B cell (primary cell): ENCODE results near the gene PSMD3. TPM values are rescaled to one million over a fixed set of nuclear protein-coding genes. Genes with fewer than 3 reads are reported as not detected.

Experiments
- ATAC-seq: fragments of 200-7000 bp; cut with Tn5 transposase; one replicate; pipeline ENCODE4 v1.10.0; 2021; ENCODE audit warnings: low read depth, mild to moderate bottlenecking, moderate number of reproducible peaks, moderate library complexity
- CTCF ChIA-PET: fragments of 350-600 bp; sonication (Branson Sonifier 250); formaldehyde crosslinking; loops from one replicate; lab custom pipeline; 2021; ENCODE audit warnings: antibody characterized with exemption, inconsistent platforms; lab: Charles Lee
- POLR2A ChIA-PET: fragments of 350-600 bp; sonication (Branson Sonifier 250); formaldehyde crosslinking; loops from one replicate; lab custom pipeline; 2021; ENCODE audit warnings: antibody characterized with exemption; lab: Charles Lee
- DNase-seq: peaks from one replicate; pipeline ENCODE4 v3.0.0; 2013
- H2AFZ ChIP-seq: 2 replicates; pipeline ENCODE4 v1.6.1; 2012; ENCODE audit warnings: mild to moderate bottlenecking, low read depth, low read length; ENCODE audit not compliant: insufficient read depth, poor library complexity, severe bottlenecking
- H3K27ac ChIP-seq, 2 donors: 1 replicate in 1 of 2; 2 replicates in 1 of 2; pipeline ENCODE4 v1.5.1; 2012 to 2013; ENCODE audit warnings: low read length in 2 of 2, mild to moderate bottlenecking in 2 of 2, moderate library complexity in 1 of 2
- H3K27me3 ChIP-seq, 4 experiments: fragments of 200-600 bp in 1 of 4; sonication (generic) in 1 of 4; replicated peaks in 1 of 4; 1 replicate in 2 of 4; 2 replicates in 2 of 4; pipeline versions ENCODE4 v1.6.1 to v1.7.0; 2013 to 2016; ENCODE audit warnings: low read length in 3 of 4, mild to moderate bottlenecking in 2 of 4, mixed read lengths in 1 of 4, moderate library complexity in 1 of 4; ENCODE audit not compliant: insufficient read depth in 4 of 4, control insufficient read depth in 3 of 4; ENCODE audit errors: control extremely low read depth in 1 of 4
- H3K36me3 ChIP-seq, 2 experiments: replicated peaks in 1 of 2; 1 replicate in 1 of 2; 2 replicates in 1 of 2; pipeline versions ENCODE4 v1.6.1 to v1.7.1; 2013; ENCODE audit warnings: low read length in 1 of 2; ENCODE audit not compliant: insufficient read depth in 2 of 2, control insufficient read depth in 1 of 2; ENCODE audit errors: control extremely low read depth in 1 of 2, extremely low read depth in 1 of 2
- H3K4me1 ChIP-seq, 2 donors: fragments of 200-600 bp in 1 of 2; sonication (generic) in 1 of 2; 1 replicate in 1 of 2; 2 replicates in 1 of 2; pipeline versions ENCODE4 v1.5.1 to v1.6.1; 2013 to 2017; ENCODE audit warnings: low read length in 2 of 2; ENCODE audit not compliant: control insufficient read depth in 2 of 2, insufficient read depth in 2 of 2
- H3K4me2 ChIP-seq: replicated peaks from 2 replicates; pipeline ENCODE3; 2012; ENCODE audit warnings: mild to moderate bottlenecking, low read depth, low read length; ENCODE audit not compliant: poor library complexity, severe bottlenecking
- H3K4me3 ChIP-seq, 5 experiments: fragments of 200-600 bp in 1 of 5; sonication (generic) in 1 of 5; 1 replicate in 3 of 5; 2 replicates in 2 of 5; pipeline versions ENCODE4 v1.5.1 to v1.7.0; 2011 to 2016; ENCODE audit warnings: low read length in 4 of 5, mild to moderate bottlenecking in 4 of 5, low read depth in 2 of 5, control low read depth in 1 of 5, moderate library complexity in 1 of 5; ENCODE audit not compliant: insufficient read depth in 1 of 5; ENCODE audit errors: control extremely low read depth in 1 of 5, extremely low read depth in 1 of 5
- H3K79me2 ChIP-seq: fragments of 200-600 bp; sonication (generic); one replicate; pipeline ENCODE4 v1.6.0; 2016; ENCODE audit warnings: low read length; ENCODE audit not compliant: control insufficient read depth, insufficient read depth
- H3K9ac ChIP-seq: fragments of 200-600 bp; sonication (generic); 2 replicates; pipeline ENCODE4 v1.6.1; 2017; ENCODE audit warnings: mild to moderate bottlenecking, low read length, moderate library complexity
- H3K9me3 ChIP-seq, 3 donors: one replicate each; pipeline versions ENCODE4 v1.6.1 to v1.7.1; 2013; ENCODE audit warnings: low read length in 2 of 3; ENCODE audit not compliant: control insufficient read depth in 2 of 3, insufficient read depth in 1 of 3; ENCODE audit errors: control extremely low read depth in 1 of 3
- H4K20me1 ChIP-seq: 2 replicates; pipeline ENCODE4 v1.6.0; 2012; ENCODE audit warnings: mild to moderate bottlenecking, low read length; ENCODE audit not compliant: insufficient read depth, control insufficient read depth, poor library complexity, severe bottlenecking
- H3K27ac Mint-ChIP-seq: one replicate; pipeline ENCODE4 v1.8.0; 2021; ENCODE audit warnings: mixed read lengths
- H3K27me3 Mint-ChIP-seq: one replicate; pipeline ENCODE4 v1.8.0; 2021; ENCODE audit warnings: mixed read lengths
- H3K4me1 Mint-ChIP-seq: one replicate; pipeline ENCODE4 v1.8.0; 2021; ENCODE audit warnings: mixed read lengths
- H3K4me3 Mint-ChIP-seq: one replicate; pipeline ENCODE4 v1.8.0; 2021; ENCODE audit warnings: mixed read lengths
- H3K9me3 Mint-ChIP-seq: one replicate; pipeline ENCODE4 v1.8.0; 2022; ENCODE audit warnings: mixed read lengths; ENCODE audit not compliant: insufficient read depth
- CTCF ChIP-seq: fragments of 200-600 bp; IDR thresholded peaks from one replicate; pipeline ENCODE4 v1.8.0; 2022; ENCODE audit warnings: antibody characterized with exemption, mild to moderate bottlenecking
- EZH2 ChIP-seq: IDR thresholded peaks from 2 replicates; pipeline ENCODE4 v1.6.1; 2012; ENCODE audit warnings: borderline replicate concordance, low read depth, mild to moderate bottlenecking, moderate library complexity, low read length; ENCODE audit not compliant: insufficient read depth, poor library complexity, severe bottlenecking
- WGBS: methylation state at CpG from one replicate; pipeline ENCODE4 v1.1.5; 2013; ENCODE audit warnings: missing lambda C conversion rate; ENCODE audit not compliant: insufficient coverage; 5-methylcytosine and 5-hydroxymethylcytosine counted together
- intact Hi-C: fragments of 100-400 bp; cut with micrococcal nuclease; formaldehyde crosslinking; loops from one replicate; pipeline ENCODE4 v1.10.0; 2022
- polyA plus RNA-seq: library from polyadenylated mRNA; depleted of rRNA; stranded (reverse); fragments of >200 nt; gene quantifications from 2 replicates; pipeline ENCODE4 v1.2.3, GENCODE V29; 2012
- total RNA-seq, 2 donors: library from RNA; stranded (reverse); fragments of 120-200 nt in 1 of 2; gene quantifications; 1 replicate in 1 of 2; 2 replicates in 1 of 2; pipeline versions ENCODE4 v1.2.3 to v1.2.4, GENCODE V29; 2013 to 2022

PSMD3 gene
- total and polyA plus RNA-seq, 2 donors (not counting 1 experiment from before 2014, with no cell fraction given): 72.6 to 76.6 TPM

DNA sequence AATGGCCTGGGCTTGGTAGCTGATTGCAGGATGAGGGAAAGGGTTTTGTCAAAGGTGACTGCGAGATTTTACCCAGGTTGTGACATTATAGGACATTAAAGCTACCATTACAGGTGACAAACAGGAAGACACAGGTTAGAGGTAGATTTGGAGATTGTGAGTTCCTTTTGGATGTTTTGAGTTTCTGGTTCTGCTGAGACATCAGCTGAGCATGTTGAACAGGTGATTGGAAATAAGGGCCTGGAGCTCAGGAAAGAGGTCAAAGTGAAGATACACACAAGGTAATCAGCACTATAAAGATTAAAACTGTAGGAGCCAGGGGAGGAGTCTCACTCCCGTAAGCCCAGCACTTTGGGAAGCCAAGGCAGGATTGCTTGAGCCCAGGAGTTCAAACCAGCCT, 11.8 kb upstream of the PSMD3 start:
- TF ChIP-seq CTCF (no peak), EZH2 (no peak)
- peaks cover 7% of the 10 kb centered on the region in 2 donors for H3K4me1 ChIP-seq
- no peaks in the 10 kb centered on the region for H3K36me3 ChIP-seq
- H3K27me3 Mint-ChIP-seq: peaks cover 48% of the 10 kb centered on the region
- H3K4me3 ChIP-seq: no peak overlapping the region
- POLR2A ChIA-PET: no interaction called here
- no peak overlapping the region for H3K27ac Mint-ChIP-seq
- no peak overlapping the region for H3K9ac ChIP-seq
- peaks cover 4% of the 10 kb centered on the region for H3K4me1 Mint-ChIP-seq
- no peak overlapping the region for H3K27ac ChIP-seq
- H3K4me3 Mint-ChIP-seq: no peak overlapping the region
- no peaks in the 10 kb centered on the region for H3K79me2 ChIP-seq
- no peaks in the 10 kb centered on the region for H4K20me1 ChIP-seq
- intact Hi-C loops: no loop called here
- CTCF ChIA-PET: interaction anchor here (1.1 kb wide), 2 partner anchors 11 kb away, joined by 3 read pairs; no protein-coding TSS in a partner anchor
- no peaks in the 10 kb centered on the region for H3K9me3 Mint-ChIP-seq
- DNase-seq (no peak), ATAC-seq (no peak)
- H3K27me3 ChIP-seq: peaks cover 0 to 7% (median 3%) of the 10 kb centered on the region in 4 experiments
- 100% methylated on average over 2 of the region's 2 CpGs for WGBS
- H2AFZ ChIP-seq: no peak overlapping the region
- H3K9me3 ChIP-seq: no peaks in the 10 kb centered on the region
- H3K4me2 ChIP-seq: no peak overlapping the region

DNA sequence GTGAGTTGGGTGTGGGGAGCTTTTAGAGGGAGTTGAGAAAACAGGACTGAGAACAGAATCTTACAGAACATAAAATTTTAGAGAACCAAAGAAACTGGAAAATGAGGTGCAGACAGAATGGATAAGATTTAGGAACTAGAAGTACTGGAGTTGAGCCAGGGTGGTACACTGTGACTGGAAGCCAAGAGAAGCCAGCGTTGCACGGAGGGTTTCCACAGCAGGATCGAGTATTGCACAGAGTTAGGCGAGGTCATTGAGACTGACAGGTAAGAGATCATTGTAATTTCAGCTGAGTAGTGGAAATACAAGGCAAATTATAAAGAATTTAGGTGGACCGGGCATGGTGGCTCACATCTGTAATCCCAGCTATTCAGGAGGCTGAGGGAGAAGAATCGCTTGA, 11.2 kb upstream of the PSMD3 start:
- ChIA-PET CTCF (interaction anchor here (1.1 kb wide), 1 partner anchor 10 kb away, joined by 3 read pairs; no protein-coding TSS in a partner anchor), POLR2A (no interaction called here)
- Histone ChIP-seq H2AFZ (no peak overlapping the region), H3K9me3 (no peaks in the 10 kb centered on the region), H3K27me3 (peaks cover 0 to 7% (median 3%) of the 10 kb centered on the region in 4 experiments), H3K9ac (no peak overlapping the region), H4K20me1 (no peaks in the 10 kb centered on the region), H3K4me2 (no peak overlapping the region), H3K4me1 (peaks cover 5 to 7% of the 10 kb centered on the region in 2 donors), H3K27ac (no peak overlapping the region), H3K79me2 (no peaks in the 10 kb centered on the region), H3K36me3 (no peaks in the 10 kb centered on the region), H3K4me3 (no peak overlapping the region)
- 99% methylated on average over 6 of the region's 6 CpGs for WGBS
- no peak for DNase-seq
- no peak for ATAC-seq
- intact Hi-C loops: no loop called here
- Mint-ChIP-seq H3K27ac (no peak overlapping the region), H3K9me3 (no peaks in the 10 kb centered on the region), H3K27me3 (peaks cover 50% of the 10 kb centered on the region), H3K4me3 (no peak overlapping the region), H3K4me1 (no peaks in the 10 kb centered on the region)
- no peak for TF ChIP-seq EZH2
- no peak for TF ChIP-seq CTCF
